Kidney (tissue), 14 donors: ENCODE measurements around the gene CTRL. TPM values are rescaled to one million over a fixed set of nuclear protein-coding genes. Genes with fewer than 3 reads are reported as not detected.

Source experiments
- DNase-seq, 5 donors: peaks; one replicate each; pipeline ENCODE4 v3.0.0-alpha.2; 2013 to 2020
- FAIRE-seq: peaks from 2 replicates; lab custom pipeline; 2012; peaks lifted over from hg19 to GRCh38; lab: Jason Lieb, UNC
- H3K27ac ChIP-seq, 2 donors: one replicate each; pipeline ENCODE4 v1.7.0; 2013; ENCODE audit warnings: low read depth in 2 of 2, low read length in 2 of 2, inconsistent platforms in 1 of 2
- H3K27me3 ChIP-seq: one replicate; pipeline ENCODE4 v1.7.1; 2013; ENCODE audit warnings: low read length, inconsistent platforms; ENCODE audit not compliant: control insufficient read depth, insufficient read depth
- H3K36me3 ChIP-seq, 3 donors: one replicate each; pipeline versions ENCODE4 v1.7.0 to v1.7.1; 2013; ENCODE audit warnings: low read length in 3 of 3, control low read depth in 1 of 3, inconsistent platforms in 1 of 3; ENCODE audit not compliant: insufficient read depth in 3 of 3, control insufficient read depth in 2 of 3
- H3K4me1 ChIP-seq, 3 donors: one replicate each; pipeline versions ENCODE4 v1.7.0 to v1.7.1; 2013; ENCODE audit warnings: low read length in 3 of 3, inconsistent platforms in 1 of 3, low read depth in 1 of 3; ENCODE audit not compliant: control insufficient read depth in 2 of 3, insufficient read depth in 2 of 3
- H3K4me3 ChIP-seq, 3 donors: one replicate each; pipeline versions ENCODE4 v1.7.0 to v1.8.1; 2013; ENCODE audit warnings: low read length in 3 of 3, control low read depth in 1 of 3, inconsistent platforms in 1 of 3
- H3K9ac ChIP-seq, 3 donors: one replicate each; pipeline versions ENCODE4 v1.7.0 to v1.7.1; 2013; ENCODE audit warnings: low read length in 3 of 3, control low read depth in 1 of 3, inconsistent platforms in 1 of 3
- H3K9me3 ChIP-seq, 3 donors: one replicate each; pipeline versions ENCODE4 v1.7.0 to v1.7.1; 2013; ENCODE audit warnings: low read length in 3 of 3, control low read depth in 1 of 3, inconsistent platforms in 1 of 3; ENCODE audit not compliant: control insufficient read depth in 2 of 3, insufficient read depth in 1 of 3
- CTCF ChIP-seq: IDR thresholded peaks from 3 replicates; pipeline ENCODE4 v1.5.1; 2012; ENCODE audit warnings: mild to moderate bottlenecking, moderate library complexity, borderline replicate concordance; ENCODE audit not compliant: insufficient read depth; ENCODE audit errors: extremely low read depth
- intact Hi-C: fragments of 100-400 bp; cut with DNase I; formaldehyde crosslinking; loops from one replicate; pipeline ENCODE4 v1.11.1; 2022
- polyA plus RNA-seq: library from polyadenylated mRNA; stranded (reverse); fragments of 350-450 nt; fragmentation: Illumina TruSeq; extraction: RNeasy Lipid Tissue Mini Kit (QIAGEN cat#74804); gene quantifications from one replicate; pipeline ENCODE4 v1.2.3, GENCODE V29; 2014; ENCODE audit warnings: low read depth, low replicate concordance; ENCODE audit not compliant: insufficient read depth
- total RNA-seq: library from RNA; stranded (reverse); fragmentation: NEBNext Ultra II Directional; extraction: Animal tissue kit (Norgen Biotek cat#: 25700); gene quantifications from one replicate; pipeline ENCODE4 v1.2.1, GENCODE V29; 2021
- donor health status: control.
- donor health status: control.
- donor health status: control.
- donor health status: control.
- donor health status: control.
- donor health status: DM: yes; HTN: yes; CAD: no.
- donor health status: Normal renal cell carcinoma (clear cell type).

CTRL gene
- total and polyA plus RNA-seq, 2 donors from 2014 or later, result 0.69 TPM; not detected in 1

- H3K4me1 ChIP-seq, result peaks cover 0 to 4% (median 0%) of the 10 kb centered on the region in 3 donors
- H3K9me3 ChIP-seq, result no peaks in the 10 kb centered on the region
- intact Hi-C loops, result no loop called here
- no peak for TF ChIP-seq CTCF
- H3K36me3 ChIP-seq, result peaks cover 0 to 36% (median 14%) of the 10 kb centered on the region in 3 donors
- DNase-seq (no peak), FAIRE-seq (no peak)
- no peaks in the 10 kb centered on the region for H3K27me3 ChIP-seq
- no peak overlapping the region for H3K27ac ChIP-seq
- no peak overlapping the region for H3K4me3 ChIP-seq
- H3K9ac ChIP-seq, result no peak overlapping the region
Measured at GRCh38 chr16:67953641-67954375, 22.1 kb upstream of the CTRL start.

- FAIRE-seq (no peak), DNase-seq (peak in 1 of 5 donors; percentile 85)
- Histone ChIP-seq H3K27ac (no peak overlapping the region), H3K27me3 (no peaks in the 10 kb centered on the region), H3K9ac (no peak overlapping the region), H3K4me3 (no peak overlapping the region), H3K9me3 (no peaks in the 10 kb centered on the region), H3K4me1 (no peaks in the 10 kb centered on the region), H3K36me3 (peaks cover 0 to 42% (median 13%) of the 10 kb centered on the region in 3 donors)
- intact Hi-C loops, result no loop called here
- TF ChIP-seq CTCF, result no peak
Measured at GRCh38 chr16:67951485-67951884, 19.8 kb upstream of the CTRL start.

- intact Hi-C loops, result no loop called here
- FAIRE-seq, result no peak
- no peak for TF ChIP-seq CTCF
Measured at GRCh38 chr16:67950335-67950843, 18.7 kb upstream of the CTRL start.

More at GRCh38 chr16:67950335-67950843, 18.7 kb upstream of the CTRL start:
- H3K4me3 ChIP-seq, result no peak overlapping the region
- no peak overlapping the region for H3K9ac ChIP-seq
- no peaks in the 10 kb centered on the region for H3K4me1 ChIP-seq
- peak in 1 of 5 donors; percentile 67 for DNase-seq
- no peaks in the 10 kb centered on the region for H3K9me3 ChIP-seq
- no peaks in the 10 kb centered on the region for H3K27me3 ChIP-seq
- H3K36me3 ChIP-seq, result peaks cover 0 to 53% (median 15%) of the 10 kb centered on the region in 3 donors
- H3K27ac ChIP-seq, result no peak overlapping the region
